Activated CD8-positive, alpha-beta memory T cell treated with anti-CD3 and anti-CD28 coated beads, Interleukin-2, amount 10 ng/mL, durations not matched to agents 7 days and 5 days (primary cell): ENCODE measurements around the gene PAXIP1. TPM values are rescaled to one million over a fixed set of nuclear protein-coding genes. Genes with fewer than 3 reads are reported as not detected.
"Not testable (repeated sequence)": the region's sequence is repeated elsewhere in the genome, so short reads cannot be mapped to it uniquely, and the experiment has no call there.

Source experiments
- ATAC-seq: fragments of 150-1000 bp; cut with Tn5 transposase; one replicate; pipeline ENCODE4 v1.10.0; 2021; ENCODE audit warnings: moderate library complexity
- CTCF ChIA-PET: fragments of 350-600 bp; sonication (Branson Sonifier 250); formaldehyde crosslinking; loops from one replicate; lab custom pipeline; 2021; ENCODE audit warnings: antibody characterized with exemption; lab: Charles Lee
- DNase-seq: peaks from one replicate; pipeline ENCODE4 v3.0.0-alpha.2; 2020
- H3K27ac Mint-ChIP-seq: one replicate; pipeline ENCODE4 v1.8.0; 2021; ENCODE audit warnings: mild to moderate bottlenecking, mixed read lengths
- H3K27me3 Mint-ChIP-seq: one replicate; pipeline ENCODE4 v1.8.0; 2021; ENCODE audit warnings: mixed read lengths
- H3K36me3 Mint-ChIP-seq: one replicate; pipeline ENCODE4 v1.8.0; 2021; ENCODE audit warnings: mild to moderate bottlenecking, mixed read lengths
- H3K4me1 Mint-ChIP-seq: one replicate; pipeline ENCODE4 v1.8.0; 2021; ENCODE audit warnings: mixed read lengths
- H3K4me3 Mint-ChIP-seq: one replicate; pipeline ENCODE4 v1.8.0; 2021; ENCODE audit warnings: mild to moderate bottlenecking, moderate library complexity, mixed read lengths
- H3K9me3 Mint-ChIP-seq: one replicate; pipeline ENCODE4 v1.8.0; 2022; ENCODE audit warnings: low read depth, mixed read lengths
- total RNA-seq, 2 experiments: library from RNA; stranded (reverse); gene quantifications; one replicate each; pipeline ENCODE4 v1.2.3, GENCODE V29; 2021

Gene PAXIP1
- total RNA-seq, 2 experiments from 2014 or later, result 33.8 to 33.9 TPM

DNA sequence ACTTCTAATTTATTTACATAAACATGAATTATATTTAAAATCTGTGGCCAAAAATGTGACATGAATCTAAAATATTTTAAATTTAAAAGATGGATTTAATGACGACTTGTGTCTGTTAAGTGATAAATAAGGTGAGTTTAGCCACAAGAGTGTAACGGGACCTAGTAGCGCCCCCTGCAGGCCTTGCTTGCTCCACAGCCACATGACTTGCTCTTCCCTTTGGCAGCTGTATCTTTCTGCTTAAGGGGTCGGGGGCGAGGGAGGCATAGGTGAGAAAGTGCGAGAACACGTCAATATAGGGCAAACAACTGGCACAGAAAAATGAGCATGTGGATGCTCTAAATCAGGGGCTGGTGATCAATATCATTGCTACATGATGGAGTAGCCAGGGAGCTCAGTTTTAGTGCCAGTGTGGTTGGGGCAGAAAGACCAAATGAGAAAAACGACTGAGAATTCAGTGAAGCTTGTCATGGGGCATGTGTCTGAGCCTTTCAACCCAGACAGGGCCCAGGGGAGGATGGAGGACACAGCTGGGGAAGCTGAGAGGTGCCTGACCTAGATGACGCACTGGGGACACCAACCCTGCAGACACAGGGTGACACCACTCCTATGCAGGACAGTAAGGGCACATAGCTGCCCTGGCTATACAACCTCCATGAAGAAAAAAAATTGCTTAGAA, 49.8 kb downstream of the PAXIP1 start:
- H3K4me1 Mint-ChIP-seq, result no peaks in the 10 kb centered on the region
- peaks cover 47% of the 10 kb centered on the region for H3K36me3 Mint-ChIP-seq
- H3K9me3 Mint-ChIP-seq, result no peaks in the 10 kb centered on the region
- CTCF ChIA-PET, result interaction anchor here (0.9 to 4.2 kb wide), 8 partner anchors 11 to 161 kb away, joined by 3 to 31 read pairs (median 5); no protein-coding TSS in a partner anchor
- H3K27ac Mint-ChIP-seq, result no peak overlapping the region
- H3K4me3 Mint-ChIP-seq, result no peak overlapping the region
- H3K27me3 Mint-ChIP-seq, result no peaks in the 10 kb centered on the region
- ATAC-seq (no peak), DNase-seq (peak; percentile 64)

DNA sequence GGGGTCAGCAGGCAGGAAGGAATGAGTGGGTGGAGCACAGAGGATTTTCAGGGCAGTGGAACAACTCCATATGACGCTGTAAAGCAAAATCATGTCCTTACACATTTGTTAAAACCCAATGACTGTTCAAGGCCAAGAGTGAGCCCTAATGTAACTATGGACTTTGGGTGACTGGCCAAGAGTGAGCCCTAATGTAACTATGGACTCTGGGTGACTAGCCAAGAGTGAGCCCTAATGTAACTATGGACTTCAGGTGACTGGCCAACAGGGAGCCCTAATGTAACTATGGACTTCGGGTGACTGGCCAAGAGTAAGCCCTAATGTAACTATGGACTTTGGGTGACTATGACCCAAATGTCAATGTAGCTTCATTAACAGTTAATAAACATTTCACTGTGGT, 52.0 kb downstream of the PAXIP1 start:
- CTCF ChIA-PET, result interaction anchor here (0.6 to 4.2 kb wide), 2 partner anchors 23 to 392 kb away, joined by 3 to 31 read pairs; no protein-coding TSS in a partner anchor
- Mint-ChIP-seq H3K4me1 (no peaks in the 10 kb centered on the region), H3K27me3 (no peaks in the 10 kb centered on the region), H3K4me3 (no peak overlapping the region), H3K27ac (no peak overlapping the region), H3K9me3 (no peaks in the 10 kb centered on the region), H3K36me3 (peaks cover 53% of the 10 kb centered on the region)
- ATAC-seq (no peak), DNase-seq (no peak)

DNA sequence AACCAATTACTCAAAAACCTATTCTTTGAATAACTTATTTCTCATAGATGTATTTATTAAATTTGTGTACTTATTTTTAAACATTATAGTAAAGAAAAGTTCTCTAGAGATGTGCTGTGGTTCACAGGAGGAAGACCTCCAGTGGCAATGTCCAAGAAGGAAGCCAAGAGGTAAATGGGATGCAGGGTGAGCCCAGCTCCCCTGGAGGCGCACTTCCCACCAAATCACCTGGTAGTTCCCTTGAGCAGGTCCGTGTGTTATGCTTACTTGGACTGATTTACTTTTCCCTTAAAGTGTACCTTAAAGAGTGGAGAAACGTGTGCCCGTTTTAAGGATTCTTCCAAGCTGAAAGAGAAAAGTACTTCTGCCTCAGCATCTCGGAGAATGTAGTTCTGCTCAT, 55.3 kb downstream of the PAXIP1 start:
- no peak overlapping the region for H3K4me3 Mint-ChIP-seq
- DNase-seq (no peak), ATAC-seq (no peak)
- peaks cover 54% of the 10 kb centered on the region for H3K36me3 Mint-ChIP-seq
- no peaks in the 10 kb centered on the region for H3K4me1 Mint-ChIP-seq
- CTCF ChIA-PET, result interaction anchor here (2.6 kb wide), 1 partner anchor 19 kb away, joined by 9 read pairs; no protein-coding TSS in a partner anchor
- H3K9me3 Mint-ChIP-seq, result no peaks in the 10 kb centered on the region
- no peaks in the 10 kb centered on the region for H3K27me3 Mint-ChIP-seq
- no peak overlapping the region for H3K27ac Mint-ChIP-seq

DNA sequence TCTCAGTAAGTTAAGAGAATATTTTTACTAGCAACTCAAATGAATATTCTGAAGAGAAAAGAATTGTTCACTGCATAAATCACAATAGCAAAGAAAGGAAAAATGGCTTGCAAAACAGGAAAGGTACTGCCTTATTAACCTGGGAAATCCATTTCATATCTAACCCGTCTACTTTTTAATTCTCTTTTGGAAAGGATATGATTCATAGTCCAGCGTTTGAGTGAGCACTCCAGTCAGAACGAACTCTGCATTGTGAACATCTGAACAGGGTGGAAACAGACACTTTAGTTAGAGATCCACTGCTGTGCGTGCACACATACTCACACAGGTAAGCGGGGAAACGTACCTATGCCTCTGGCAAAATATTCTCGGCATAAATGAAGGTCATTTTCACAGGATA, 56.8 kb downstream of the PAXIP1 start:
- H3K27ac Mint-ChIP-seq, result no peak overlapping the region

DNA sequence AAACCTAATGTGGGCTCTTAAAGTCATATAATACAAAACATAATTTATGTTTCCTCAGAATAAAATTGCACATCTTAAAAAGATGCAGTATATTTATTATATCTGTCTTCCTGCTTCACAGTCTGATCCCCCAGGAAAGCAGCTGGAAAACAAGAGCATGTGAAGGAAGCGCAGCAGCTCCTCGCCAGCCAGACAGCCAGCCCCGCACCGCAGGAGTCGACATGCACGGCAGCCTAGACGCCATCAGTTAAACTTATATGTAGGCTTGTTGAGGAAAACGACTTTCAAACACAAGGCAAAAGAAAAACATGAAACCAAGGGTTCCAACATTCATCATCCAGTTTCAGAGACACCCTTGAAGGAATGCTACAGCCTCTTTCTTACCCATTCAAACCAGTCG, 59.0 kb downstream of the PAXIP1 start:
- no peak for ATAC-seq
- Mint-ChIP-seq H3K36me3 (peaks cover 39% of the 10 kb centered on the region), H3K27me3 (no peaks in the 10 kb centered on the region), H3K27ac (peak overlapping the region; percentile 26), H3K4me1 (no peaks in the 10 kb centered on the region), H3K9me3 (no peaks in the 10 kb centered on the region), H3K4me3 (no peak overlapping the region)
- no peak for DNase-seq
- CTCF ChIA-PET, result interaction anchor here (1.1 to 3.5 kb wide), 4 partner anchors 9 to 401 kb away, joined by 3 to 13 read pairs (median 4); no protein-coding TSS in a partner anchor

More for the DNA sequence above, 56.8 kb downstream of the PAXIP1 start:
- no peak for DNase-seq
- H3K4me1 Mint-ChIP-seq, result no peaks in the 10 kb centered on the region
- H3K36me3 Mint-ChIP-seq, result peaks cover 50% of the 10 kb centered on the region
- no peak overlapping the region for H3K4me3 Mint-ChIP-seq
- no peaks in the 10 kb centered on the region for H3K27me3 Mint-ChIP-seq
- CTCF ChIA-PET, result interaction anchor here (2.4 kb wide), 1 partner anchor 18 kb away, joined by 5 read pairs; no protein-coding TSS in a partner anchor
- no peak for ATAC-seq
- H3K9me3 Mint-ChIP-seq, result no peaks in the 10 kb centered on the region

DNA sequence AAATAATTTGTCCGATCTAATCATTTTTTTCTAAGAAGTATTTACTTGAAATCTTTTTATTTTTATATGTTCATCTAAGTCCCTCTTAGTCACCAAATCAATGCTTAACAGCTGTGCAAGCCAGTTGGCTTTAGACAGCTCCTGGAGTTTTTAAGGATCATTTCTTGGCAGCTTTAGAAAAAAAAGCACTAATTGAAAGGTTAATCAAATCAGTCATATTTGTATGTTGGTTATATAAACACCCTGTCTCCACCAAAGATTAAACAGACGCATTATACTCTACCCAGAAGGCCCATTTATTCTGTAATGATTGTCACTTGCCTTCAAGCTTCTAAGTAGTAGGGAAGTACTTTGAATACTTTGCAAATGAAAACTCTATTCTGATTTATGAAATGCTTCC, 60.2 kb downstream of the PAXIP1 start:
- Mint-ChIP-seq H3K27me3 (no peaks in the 10 kb centered on the region), H3K4me3 (no peak overlapping the region), H3K4me1 (no peaks in the 10 kb centered on the region), H3K27ac (no peak overlapping the region), H3K36me3 (peaks cover 30% of the 10 kb centered on the region), H3K9me3 (no peaks in the 10 kb centered on the region)
- ATAC-seq, result no peak
- no peak for DNase-seq
- CTCF ChIA-PET, result interaction anchor here (0.6 to 3.5 kb wide), 2 partner anchors 10 to 16 kb away, joined by 3 to 13 read pairs; no protein-coding TSS in a partner anchor

DNA sequence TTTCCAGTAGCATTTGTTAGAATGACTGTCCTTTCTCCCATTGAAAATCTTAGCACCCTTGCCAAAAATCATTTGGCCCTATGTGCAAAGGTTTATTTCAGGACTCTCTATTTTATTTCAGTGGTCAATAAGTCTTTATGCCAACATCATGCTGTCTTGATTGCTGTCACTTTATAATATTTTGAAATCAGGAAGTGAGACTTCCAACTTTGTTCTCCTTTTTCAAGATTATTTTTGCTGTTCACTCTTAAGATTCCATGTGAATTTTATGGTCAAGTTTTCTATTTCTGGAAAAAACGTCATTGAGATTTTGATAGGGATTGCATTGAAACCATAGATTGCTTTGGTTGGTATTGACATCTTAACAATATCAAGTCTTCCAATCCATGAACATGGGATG, 65.1 kb downstream of the PAXIP1 start:
- H3K9me3 Mint-ChIP-seq, result peaks cover 16% of the 10 kb centered on the region
- no peak for DNase-seq
- peaks cover 29% of the 10 kb centered on the region for H3K36me3 Mint-ChIP-seq
- CTCF ChIA-PET, result interaction anchor here (1.1 to 2.3 kb wide), 3 partner anchors 10 to 407 kb away, joined by 3 to 9 read pairs (median 5); no protein-coding TSS in a partner anchor
- no peak overlapping the region for H3K27ac Mint-ChIP-seq
- no peaks in the 10 kb centered on the region for H3K27me3 Mint-ChIP-seq
- no peak for ATAC-seq
- H3K4me1 Mint-ChIP-seq, result no peaks in the 10 kb centered on the region
- H3K4me3 Mint-ChIP-seq, result no peak overlapping the region

DNA sequence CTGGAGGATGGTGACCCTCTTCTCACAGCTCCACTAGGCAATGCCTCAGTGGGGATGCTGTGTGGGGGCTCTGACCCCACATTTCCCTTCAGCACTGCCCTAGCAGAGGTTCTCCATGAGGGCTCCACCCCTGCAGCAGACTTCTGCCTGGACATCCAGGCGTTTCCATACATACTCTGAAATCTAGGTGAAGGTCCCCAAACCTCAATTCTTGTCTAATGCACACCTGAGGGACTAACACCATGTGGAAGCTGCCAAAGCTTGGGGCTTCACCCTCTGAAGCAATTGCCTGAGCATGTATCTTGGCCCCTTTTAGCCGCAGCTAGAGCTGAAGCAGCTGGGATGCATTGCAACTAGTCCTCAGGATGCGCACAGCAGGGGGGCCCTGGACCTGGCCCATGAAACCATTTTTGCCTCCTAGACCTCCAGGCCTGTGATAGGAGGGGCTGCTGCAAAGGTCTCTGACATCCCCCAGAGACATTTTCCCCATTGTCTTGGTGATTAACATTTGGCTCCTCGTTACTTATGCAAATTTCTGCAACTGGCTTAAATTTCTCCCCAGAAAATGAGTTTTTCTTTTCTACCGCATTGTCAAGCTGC, 68.5 kb downstream of the PAXIP1 start:
- CTCF ChIA-PET, ATAC-seq, H3K4me3 Mint-ChIP-seq, DNase-seq, H3K4me1 Mint-ChIP-seq, H3K27ac Mint-ChIP-seq, H3K27me3 Mint-ChIP-seq: not testable (repeated sequence)
- H3K36me3 Mint-ChIP-seq, result peaks cover 27% of the 10 kb centered on the region
- H3K9me3 Mint-ChIP-seq, result peaks cover 16% of the 10 kb centered on the region

DNA sequence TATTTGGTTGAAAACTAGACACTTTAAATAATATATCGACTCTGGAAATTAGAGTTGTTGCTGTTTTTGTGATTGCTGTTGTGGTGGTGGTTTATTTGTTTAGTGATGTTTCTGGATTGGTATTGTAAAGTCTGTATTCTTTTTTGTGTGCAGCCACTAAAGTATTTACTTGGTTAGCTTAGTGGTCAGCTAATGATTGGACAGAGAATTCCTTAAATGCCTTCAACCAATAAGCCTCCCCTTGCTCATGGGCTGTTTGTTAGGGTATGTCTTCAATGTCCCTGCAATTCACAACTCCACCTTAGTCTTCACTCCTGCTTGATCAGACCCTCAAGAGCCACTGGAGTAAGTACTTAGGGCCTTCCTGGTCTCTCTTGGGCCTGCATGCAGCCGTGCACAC, 71.0 kb downstream of the PAXIP1 start:
- H3K27me3 Mint-ChIP-seq, result no peaks in the 10 kb centered on the region
- CTCF ChIA-PET, result no interaction called here

DNA sequence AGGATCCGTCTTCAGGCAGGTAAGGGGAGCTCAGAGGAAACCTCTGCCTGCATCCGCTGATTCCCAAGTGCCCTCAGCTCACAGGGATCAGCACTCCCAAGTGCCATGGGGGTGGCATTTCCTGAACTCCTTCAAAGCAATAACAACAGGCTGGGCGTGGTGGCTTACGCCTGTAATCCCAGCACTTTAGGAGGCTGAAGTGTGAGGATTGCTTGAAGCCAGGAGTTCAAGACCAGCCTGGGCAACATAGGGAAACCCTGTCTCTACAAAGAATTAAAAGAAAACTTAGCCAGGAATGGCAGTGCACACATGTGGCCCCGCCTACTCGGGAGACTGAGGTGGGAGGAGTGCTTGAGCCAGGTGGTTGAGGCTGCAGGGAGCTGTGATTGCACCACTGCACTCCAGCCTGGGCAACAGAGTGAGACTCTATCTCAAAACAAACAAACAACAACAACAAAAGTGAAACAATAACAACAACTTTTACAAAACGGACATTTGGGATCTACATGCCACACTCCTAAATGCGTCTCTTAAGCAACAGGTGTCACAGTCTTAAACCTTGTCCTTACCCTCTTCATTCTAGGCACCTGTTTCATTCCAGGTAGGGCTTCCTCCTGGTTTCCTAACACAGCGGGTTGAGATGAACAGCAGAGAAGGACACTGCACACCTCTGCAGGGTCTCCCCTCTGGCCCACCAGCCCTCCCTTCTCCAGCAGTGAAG, 73.8 kb downstream of the PAXIP1 start:
- Mint-ChIP-seq H3K9me3 (peaks cover 7% of the 10 kb centered on the region), H3K36me3 (peaks cover 15% of the 10 kb centered on the region), H3K4me1 (peaks cover 12% of the 10 kb centered on the region), H3K27me3 (peaks cover 10% of the 10 kb centered on the region), H3K27ac (peak overlapping the region; percentile 86), H3K4me3 (peak overlapping the region; percentile 94)
- DNase-seq, result no peak
- CTCF ChIA-PET, result interaction anchor here (1.6 to 3.3 kb wide), 9 partner anchors 15 to 415 kb away, joined by 3 to 43 read pairs (median 13); partner anchors contain the start of genes INSIG1 and PAXIP1
- ATAC-seq, result no peak

More for the DNA sequence above, 71.0 kb downstream of the PAXIP1 start:
- Mint-ChIP-seq H3K4me3 (no peak overlapping the region), H3K9me3 (peaks cover 16% of the 10 kb centered on the region), H3K4me1 (peaks cover 12% of the 10 kb centered on the region), H3K36me3 (peaks cover 27% of the 10 kb centered on the region), H3K27ac (no peak overlapping the region)
- DNase-seq, result no peak
- no peak for ATAC-seq

DNA sequence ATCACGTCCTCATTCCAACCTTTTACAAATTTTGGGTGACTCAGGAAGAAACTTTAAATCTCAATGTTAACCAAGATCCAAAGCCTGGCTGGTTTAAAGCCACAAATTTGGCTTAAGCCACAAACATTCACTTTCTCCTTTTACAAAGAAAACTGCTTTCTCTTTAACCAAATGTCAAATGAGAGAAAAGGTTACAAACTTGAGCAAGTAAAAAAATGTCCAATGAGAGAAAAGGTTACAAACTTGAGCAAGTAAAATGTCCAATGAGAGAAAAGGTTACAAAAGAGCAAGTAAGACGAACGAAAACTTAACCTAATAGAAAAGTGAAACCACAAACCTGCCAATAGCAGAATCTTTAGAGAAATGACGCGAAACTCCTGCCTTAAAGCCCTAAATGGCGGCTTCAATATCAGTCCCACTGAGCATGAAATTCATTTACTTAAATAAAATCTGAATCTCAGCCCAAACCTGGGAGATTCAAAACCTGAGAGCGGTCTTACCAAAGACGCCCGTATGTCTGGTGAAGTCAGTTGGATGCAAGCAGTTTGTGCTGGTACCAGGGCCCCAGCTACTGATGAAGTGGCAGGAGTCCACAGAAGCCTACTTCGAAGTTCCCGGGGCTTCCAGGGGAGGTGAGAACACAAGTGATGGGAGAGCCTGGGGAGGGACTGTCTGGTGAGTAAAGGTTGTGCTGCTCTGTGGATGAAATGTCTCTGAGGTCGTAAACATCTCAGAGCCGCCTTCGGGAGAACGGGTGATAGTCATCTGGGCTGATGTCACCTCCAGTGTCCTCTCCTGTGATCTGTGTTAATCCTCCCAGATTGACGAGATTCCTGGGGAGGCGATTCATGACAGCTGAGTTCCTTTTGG, 74.6 kb downstream of the PAXIP1 start:
- Mint-ChIP-seq H3K36me3 (peaks cover 10% of the 10 kb centered on the region), H3K4me1 (peaks cover 12% of the 10 kb centered on the region), H3K27me3 (peaks cover 12% of the 10 kb centered on the region), H3K27ac (peak overlapping the region; percentile 86), H3K4me3 (peak overlapping the region; percentile 94), H3K9me3 (peaks cover 2% of the 10 kb centered on the region)
- DNase-seq (peak; percentile 56), ATAC-seq (peak; percentile 87)
- CTCF ChIA-PET, result interaction anchor here (0.7 to 3.3 kb wide), 41 partner anchors 9 to 670 kb away, joined by 3 to 43 read pairs (median 7); partner anchors contain the start of genes HTR5A, INSIG1 and PAXIP1

DNA sequence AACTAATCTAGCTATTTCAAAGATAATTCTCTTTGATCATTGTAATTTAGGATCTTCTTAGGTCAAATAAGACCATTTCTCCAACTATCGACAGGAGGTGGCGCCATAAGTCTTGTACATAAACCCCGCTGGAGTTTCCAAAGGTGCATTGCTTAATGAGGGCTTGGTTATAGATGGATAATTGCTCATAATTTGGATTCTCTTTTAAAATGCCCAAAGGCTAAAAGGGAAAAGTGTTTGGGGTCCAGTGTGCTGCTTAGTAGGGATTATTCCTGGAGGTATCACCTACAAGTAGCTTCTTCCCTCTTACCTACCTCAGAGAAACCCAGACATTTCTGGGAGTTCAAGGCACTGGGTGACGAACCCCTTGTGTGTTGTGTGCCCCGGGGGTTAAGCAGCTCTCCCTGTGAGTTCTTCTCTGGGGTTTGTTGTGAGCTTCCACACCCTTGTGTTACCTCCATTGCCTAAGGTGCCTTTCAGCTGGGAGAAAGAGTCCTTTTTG, 75.2 kb downstream of the PAXIP1 start:
- Mint-ChIP-seq H3K9me3 (no peaks in the 10 kb centered on the region), H3K27ac (peak overlapping the region; percentile 86), H3K36me3 (peaks cover 4% of the 10 kb centered on the region), H3K4me1 (peaks cover 12% of the 10 kb centered on the region), H3K27me3 (peaks cover 19% of the 10 kb centered on the region), H3K4me3 (peak overlapping the region; percentile 94)
- CTCF ChIA-PET, result interaction anchor here (0.7 to 3.3 kb wide), 51 partner anchors 10 to 671 kb away, joined by 3 to 43 read pairs (median 5); partner anchors contain the start of genes HTR5A, INSIG1 and PAXIP1
- peak; percentile 62 for ATAC-seq
- DNase-seq, result peak; percentile 89
